ENCODE results near the gene DAND5. TPM values are rescaled to one million over a fixed set of nuclear protein-coding genes. Genes with fewer than 3 reads are reported as not detected.

Gene DAND5
- total and polyA plus RNA-seq, 8 donors, result 0.13 to 0.54 (median 0.30) TPM; not detected in 1

DNA sequence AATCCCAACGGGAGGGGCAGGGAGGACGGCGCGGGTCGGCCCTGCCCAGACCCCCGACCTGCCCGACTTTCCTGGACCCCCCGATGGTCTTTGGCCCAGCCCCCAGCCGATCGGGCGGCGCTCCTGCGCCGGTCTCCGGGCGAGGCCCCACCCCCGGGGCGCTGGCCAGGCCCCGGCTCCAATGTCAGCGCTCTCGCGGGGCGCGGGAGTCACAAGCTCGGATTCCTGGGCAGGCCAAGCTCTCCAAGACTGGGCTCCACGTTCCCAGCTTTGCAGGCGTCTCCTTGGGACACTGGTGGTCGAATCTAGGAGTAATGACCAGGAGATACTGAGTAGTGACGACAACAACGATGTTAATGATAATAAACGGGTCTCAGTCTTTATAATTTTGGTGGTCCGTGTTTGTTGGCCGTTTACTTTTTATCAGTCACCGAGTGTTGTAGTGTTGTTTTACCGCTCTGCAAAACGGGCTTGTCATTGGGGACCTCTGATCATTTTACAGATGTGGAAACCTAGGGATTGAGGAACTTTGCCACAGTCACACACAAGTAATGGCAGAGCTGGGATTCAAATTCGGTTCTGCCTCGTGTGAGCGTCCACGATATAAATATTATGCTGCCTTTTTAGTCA is 23.2 kb upstream of the DAND5 start:
- Histone ChIP-seq H3K27me3 (no peaks in the 10 kb centered on the region), H3K4me3 (peak overlapping the region; percentile 85 to 93), H3K4me1 (peaks cover 10 to 88% of the 10 kb centered on the region in 2 donors), H3K9me3 (no peaks in the 10 kb centered on the region), H3K27ac (peak overlapping the region; percentile 90 to 94), H3K36me3 (peaks cover 0 to 77% of the 10 kb centered on the region in 2 donors)
- intact Hi-C loops (cut with DNase I), result no loop called here
- TF ChIP-seq, protein P1, sequence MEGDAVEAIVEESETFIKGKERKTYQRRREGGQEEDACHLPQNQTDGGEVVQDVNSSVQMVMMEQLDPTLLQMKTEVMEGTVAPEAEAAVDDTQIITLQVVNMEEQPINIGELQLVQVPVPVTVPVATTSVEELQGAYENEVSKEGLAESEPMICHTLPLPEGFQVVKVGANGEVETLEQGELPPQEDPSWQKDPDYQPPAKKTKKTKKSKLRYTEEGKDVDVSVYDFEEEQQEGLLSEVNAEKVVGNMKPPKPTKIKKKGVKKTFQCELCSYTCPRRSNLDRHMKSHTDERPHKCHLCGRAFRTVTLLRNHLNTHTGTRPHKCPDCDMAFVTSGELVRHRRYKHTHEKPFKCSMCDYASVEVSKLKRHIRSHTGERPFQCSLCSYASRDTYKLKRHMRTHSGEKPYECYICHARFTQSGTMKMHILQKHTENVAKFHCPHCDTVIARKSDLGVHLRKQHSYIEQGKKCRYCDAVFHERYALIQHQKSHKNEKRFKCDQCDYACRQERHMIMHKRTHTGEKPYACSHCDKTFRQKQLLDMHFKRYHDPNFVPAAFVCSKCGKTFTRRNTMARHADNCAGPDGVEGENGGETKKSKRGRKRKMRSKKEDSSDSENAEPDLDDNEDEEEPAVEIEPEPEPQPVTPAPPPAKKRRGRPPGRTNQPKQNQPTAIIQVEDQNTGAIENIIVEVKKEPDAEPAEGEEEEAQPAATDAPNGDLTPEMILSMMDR (IDR thresholded peaks at IDR 0.05), result no peak
- DNase-seq (peak; percentile 36 to 92 (median 78)), ATAC-seq (peak; percentile 89)

DNA sequence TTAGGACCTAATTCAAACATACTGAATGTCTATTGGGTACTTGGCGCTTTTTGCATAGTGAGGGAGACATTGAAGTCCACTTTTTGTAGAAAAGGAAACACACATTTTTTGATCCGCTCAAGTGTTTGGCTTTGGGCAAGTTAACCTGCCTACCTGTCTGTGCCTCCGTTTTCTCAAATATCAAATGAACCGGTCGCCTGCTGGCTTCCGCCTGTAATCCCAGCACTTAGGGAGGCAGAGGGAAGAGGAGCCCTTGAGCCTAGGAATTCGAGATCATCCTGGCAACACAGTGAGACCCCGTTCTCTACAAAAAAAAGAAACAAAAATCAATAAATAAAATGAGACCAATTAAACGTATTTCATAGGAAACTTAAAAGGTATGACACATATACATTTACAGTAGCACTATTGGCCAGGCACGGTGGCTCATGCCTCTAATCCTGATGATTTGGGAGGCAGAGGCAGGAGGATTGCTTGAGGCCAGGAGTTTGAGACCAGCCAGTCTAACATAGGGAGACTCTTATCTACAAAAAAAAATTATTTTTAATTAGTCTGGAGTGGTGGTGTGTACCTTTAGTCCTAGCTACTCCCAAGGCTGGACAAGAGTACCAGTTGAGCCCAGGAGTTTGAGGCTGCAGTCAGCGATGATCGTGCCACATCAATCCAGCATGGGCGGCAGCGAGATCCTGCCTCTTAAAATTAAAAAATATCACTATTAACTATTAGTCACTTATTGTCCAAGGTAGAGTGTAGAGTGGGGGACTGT is 22.5 kb upstream of the DAND5 start:
- H3K27ac ChIP-seq, result peak overlapping the region; percentile 90 to 94
- H3K9me3 ChIP-seq, result no peaks in the 10 kb centered on the region
- peaks cover 5 to 87% of the 10 kb centered on the region in 2 donors for H3K4me1 ChIP-seq
- DNase-seq, result no peak
- intact Hi-C loops (cut with DNase I), result no loop called here
- TF ChIP-seq, protein P1 (IDR thresholded peaks at IDR 0.05), result no peak
- H3K27me3 ChIP-seq, result no peaks in the 10 kb centered on the region
- H3K36me3 ChIP-seq, result peaks cover 0 to 77% of the 10 kb centered on the region in 2 donors
- H3K4me3 ChIP-seq, result peak overlapping the region; percentile 85 to 93
- ATAC-seq, result no peak

DNA sequence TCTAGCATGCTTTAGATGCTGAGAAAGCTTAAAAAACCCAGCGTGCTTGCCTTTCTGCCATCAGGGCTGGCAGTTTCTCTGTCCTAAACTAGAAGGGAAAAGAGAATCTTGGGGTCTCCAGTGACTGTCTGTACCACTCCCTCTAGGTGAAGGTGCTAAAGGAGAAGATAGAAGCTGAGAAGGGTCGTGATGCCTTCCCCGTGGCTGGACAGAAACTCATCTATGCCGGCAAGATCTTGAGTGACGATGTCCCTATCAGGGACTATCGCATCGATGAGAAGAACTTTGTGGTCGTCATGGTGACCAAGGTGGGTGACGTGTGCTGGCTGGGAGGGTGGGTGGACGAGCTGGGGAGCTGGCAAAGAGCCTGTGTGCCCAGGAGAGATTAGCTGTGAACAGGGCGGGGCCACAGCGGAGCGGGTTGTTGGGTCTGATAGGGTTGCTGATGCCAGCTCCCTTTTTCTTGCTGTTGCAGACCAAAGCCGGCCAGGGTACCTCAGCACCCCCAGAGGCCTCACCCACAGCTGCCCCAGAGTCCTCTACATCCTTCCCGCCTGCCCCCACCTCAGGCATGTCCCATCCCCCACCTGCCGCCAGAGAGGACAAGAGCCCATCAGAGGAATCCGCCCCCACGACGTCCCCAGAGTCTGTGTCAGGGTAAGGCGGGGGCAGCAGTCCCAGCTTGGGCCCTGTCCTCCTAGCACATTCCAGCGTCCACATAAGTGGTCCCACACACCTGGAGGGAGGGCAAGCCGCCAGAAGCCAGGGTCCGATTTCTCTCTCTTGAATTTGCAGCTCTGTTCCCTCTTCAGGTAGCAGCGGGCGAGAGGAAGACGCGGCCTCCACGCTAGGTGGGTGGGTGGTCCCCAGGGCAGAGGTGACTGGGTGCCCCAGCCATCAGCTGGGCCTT is 21.4 kb upstream of the DAND5 start:
- Histone ChIP-seq H3K27ac (peak overlapping the region in 1 of 2 donors; percentile 94), H3K9me3 (no peaks in the 10 kb centered on the region), H3K4me3 (peak overlapping the region in 1 of 2 donors; percentile 93), H3K27me3 (no peaks in the 10 kb centered on the region), H3K36me3 (peaks cover 0 to 77% of the 10 kb centered on the region in 2 donors), H3K4me1 (peaks cover 5 to 87% of the 10 kb centered on the region in 2 donors)
- ATAC-seq (no peak), DNase-seq (peak in 1 of 4 donors; percentile 73)
- TF ChIP-seq, protein P1 (IDR thresholded peaks at IDR 0.05), result no peak
- intact Hi-C loops (cut with DNase I), result no loop called here

DNA sequence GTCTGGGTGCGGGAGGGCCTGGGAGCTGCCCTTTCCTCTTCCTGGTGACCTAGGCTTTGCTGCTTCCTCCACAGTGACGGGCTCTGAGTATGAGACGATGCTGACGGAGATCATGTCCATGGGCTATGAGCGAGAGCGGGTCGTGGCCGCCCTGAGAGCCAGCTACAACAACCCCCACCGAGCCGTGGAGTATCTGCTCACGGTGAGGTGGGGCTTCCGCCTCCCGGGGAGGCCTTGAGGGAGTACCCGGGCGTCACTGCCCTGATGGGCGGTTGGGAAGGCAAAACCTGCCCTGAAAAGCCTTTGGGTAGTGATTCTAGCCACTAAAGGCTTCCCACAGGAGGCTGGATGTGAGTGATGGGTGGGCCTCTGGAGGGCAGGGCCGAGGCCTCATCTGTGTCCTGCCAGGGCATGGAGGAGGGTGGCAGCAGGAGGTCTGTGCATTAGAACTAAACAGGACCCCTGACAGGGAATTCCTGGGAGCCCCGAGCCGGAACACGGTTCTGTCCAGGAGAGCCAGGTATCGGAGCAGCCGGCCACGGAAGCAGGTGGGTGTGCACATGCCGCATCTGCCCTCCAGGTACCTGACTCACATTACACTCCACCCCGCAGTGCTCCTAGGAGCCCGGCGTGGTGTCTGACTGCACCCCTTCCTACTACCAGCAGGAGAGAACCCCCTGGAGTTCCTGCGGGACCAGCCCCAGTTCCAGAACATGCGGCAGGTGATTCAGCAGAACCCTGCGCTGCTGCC is 20.6 kb upstream of the DAND5 start:
- Histone ChIP-seq H3K27me3 (no peaks in the 10 kb centered on the region), H3K27ac (no peak overlapping the region), H3K36me3 (peaks cover 0 to 77% of the 10 kb centered on the region in 2 donors), H3K9me3 (no peaks in the 10 kb centered on the region), H3K4me1 (peaks cover 3 to 87% of the 10 kb centered on the region in 2 donors), H3K4me3 (no peak overlapping the region)
- DNase-seq (peak in 1 of 4 donors; percentile 69), ATAC-seq (no peak)
- TF ChIP-seq, protein P1 (IDR thresholded peaks at IDR 0.05), result no peak
- intact Hi-C loops (cut with DNase I), result no loop called here
